PC-9 (cell line): ENCODE data around the gene RHOA. TPM values are rescaled to one million over a fixed set of nuclear protein-coding genes. Genes with fewer than 3 reads are reported as not detected.

Experiments
- Bru-seq: library from RNA; stranded (reverse); fragments of 400-500 nt; gene quantifications from one replicate; lab custom pipeline; 2021; lab: Mats Ljungman, UMichigan
- BruChase-seq, 2 experiments: library from RNA; stranded (reverse); fragments of 400-500 nt; gene quantifications; one replicate each; lab custom pipeline; 2021; lab: Mats Ljungman, UMichigan
- BruUV-seq: library from RNA; stranded (reverse); fragments of 400-500 nt; replicated peaks from 2 replicates; lab custom pipeline; 2021; lab: Mats Ljungman, UMichigan
- CTCF ChIA-PET: fragments of 300-600 bp; sonication (Branson Sonifier 250); formaldehyde crosslinking; loops from one replicate; lab custom pipeline; 2022; ENCODE audit warnings: antibody characterized with exemption; lab: Charles Lee
- POLR2A ChIA-PET: fragments of 300-600 bp; sonication (Branson Sonifier 250); formaldehyde crosslinking; loops from one replicate; lab custom pipeline; 2022; ENCODE audit warnings: antibody characterized with exemption; ENCODE audit not compliant: unreplicated experiment; lab: Charles Lee
- DNase-seq, 2 experiments: peaks; one replicate each; pipeline versions ENCODE4 v3.0.0 to v3.0.0-alpha.2; 2015 to 2022; ENCODE audit warnings: mixed read lengths in 1 of 2
- H2AFZ ChIP-seq: fragments of 200-600 bp; sonication (generic); 2 replicates; pipeline ENCODE4 v1.8.1; 2017; ENCODE audit warnings: antibody characterized with exemption
- H3F3A ChIP-seq: fragments of 200-600 bp; sonication (generic); 2 replicates; pipeline ENCODE4 v1.8.1; 2017; ENCODE audit warnings: antibody characterized with exemption, mild to moderate bottlenecking, low read depth; ENCODE audit not compliant: insufficient read depth
- H3K27ac ChIP-seq: fragments of 200-600 bp; sonication (generic); 2 replicates; pipeline ENCODE4 v1.6.1; 2016; ENCODE audit warnings: mixed run types
- H3K27me3 ChIP-seq: fragments of 200-600 bp; sonication (generic); 2 replicates; pipeline ENCODE4 v1.6.1; 2016; ENCODE audit warnings: low read depth, mixed run types; ENCODE audit not compliant: insufficient read depth
- H3K36me3 ChIP-seq: fragments of 200-600 bp; sonication (generic); 2 replicates; pipeline ENCODE4 v1.6.1; 2016; ENCODE audit warnings: low read depth, mixed run types
- H3K4me1 ChIP-seq: fragments of 200-600 bp; sonication (generic); replicated peaks from 2 replicates; pipeline ENCODE4 v1.6.1; 2016; ENCODE audit warnings: mixed run types; ENCODE audit not compliant: insufficient read depth
- H3K4me2 ChIP-seq: fragments of 200-600 bp; sonication (generic); 2 replicates; pipeline ENCODE4 v1.6.1; 2017; ENCODE audit warnings: mixed run types
- H3K4me3 ChIP-seq: fragments of 200-600 bp; sonication (generic); 2 replicates; pipeline ENCODE4 v1.6.1; 2016; ENCODE audit warnings: mixed run types
- H3K79me2 ChIP-seq: fragments of 200-600 bp; sonication (generic); 2 replicates; pipeline ENCODE4 v1.6.1; 2017; ENCODE audit warnings: low read depth, mixed run types
- H3K9me2 ChIP-seq: fragments of 200-600 bp; sonication (generic); 2 replicates; pipeline ENCODE4 v1.8.1; 2017; ENCODE audit warnings: mild to moderate bottlenecking; ENCODE audit not compliant: insufficient read depth
- H3K9me3 ChIP-seq: fragments of 200-600 bp; sonication (generic); 2 replicates; pipeline ENCODE4 v1.8.1; 2016; ENCODE audit warnings: low read depth; ENCODE audit not compliant: insufficient read depth
- H4K20me1 ChIP-seq: fragments of 200-600 bp; sonication (generic); 2 replicates; pipeline ENCODE4 v1.8.1; 2017; ENCODE audit not compliant: insufficient read depth
- CTCF ChIP-seq: fragments of 200-600 bp; sonication (generic); conservative IDR thresholded peaks from 2 replicates; pipeline ENCODE4 v1.6.1; 2017; ENCODE audit warnings: mixed run types, antibody characterized with exemption, mild to moderate bottlenecking, moderate library complexity
- EZH2 ChIP-seq: fragments of 200-600 bp; sonication (generic); IDR thresholded peaks from 2 replicates; pipeline ENCODE4 v1.8.0; 2017; ENCODE audit warnings: antibody characterized with exemption, low read depth
- intact Hi-C: fragments of 100-400 bp; cut with micrococcal nuclease; formaldehyde crosslinking; loops from one replicate; pipeline ENCODE4 v1.10.0; 2022; ENCODE audit not compliant: unreplicated experiment
- long read RNA-seq: library from polyadenylated mRNA; stranded (forward); transcript quantifications from one replicate; pipeline ENCODE4 v2.0.0, GENCODE V29; 2022
- total RNA-seq: library from RNA; stranded (reverse); gene quantifications from 2 replicates; pipeline ENCODE4 v1.2.3, GENCODE V29; 2021

RHOA gene
- total RNA-seq (413 and 416 TPM in 2 replicates), Bru-seq, nascent RNA (percentile 92 among the genes with signal in this experiment), BruChase-seq, experiment 1, labeled RNA remaining after a 2-hour chase (percentile 87 among the genes with signal in this experiment), BruChase-seq, experiment 2, labeled RNA remaining after a 6-hour chase (percentile 95 among the genes with signal in this experiment)
- long read RNA-seq, transcript RHOA-202 (5 exons, 2,031 nt), result major isoform, 603 of 671 reads
- long read RNA-seq, partial matches to known transcripts, result 9 of 671 reads
- long read RNA-seq, other reads (novel, unspliced or antisense), result 55 of 671 reads

GRCh38 chr3:49411968-49412631 is at the start of gene RHOA, which contains the start of gene TCTA:
Gene RHOA (minus strand): TSS chr3:49411976. CDS start chr3:49375589, 36,387 bp downstream.
Gene TCTA (plus strand): TSS chr3:49412423. CDS start chr3:49412427, 4 bp downstream.
- Histone ChIP-seq H3F3A (peaks cover 27% of the 10 kb centered on the region; the same call in 1 of the 2 replicates), H3K27ac (peak within 1 kb of the TSS; percentile 63), H4K20me1 (peaks cover 38% of the 10 kb centered on the region), H3K4me2 (peak within 1 kb of the TSS; percentile 95), H3K9me3 (no peaks in the 10 kb centered on the region), H3K79me2 (peaks cover 67% of the 10 kb centered on the region), H3K4me3 (peak within 1 kb of the TSS; percentile 89), H3K36me3 (no peaks in the 10 kb centered on the region), H2AFZ (peak within 1 kb of the TSS; percentile 91), H3K9me2 (no peaks in the 10 kb centered on the region), H3K27me3 (no peaks in the 10 kb centered on the region), H3K4me1 (peaks cover 36% of the 10 kb centered on the region)
- BruUV-seq, result TSS peak; percentile 84
- DNase-seq, result peak; percentile 97
- no peak for TF ChIP-seq CTCF
- TF ChIP-seq EZH2, result no peak
- POLR2A ChIA-PET, result interaction anchor here (0.5 to 1.4 kb wide), 9 partner anchors 17 to 318 kb away, joined by 3 to 16 read pairs (median 4); partner anchors contain the start of genes NICN1 and QRICH1
- intact Hi-C loops, result loop anchor here (1.0 to 5.0 kb wide), 2 partner anchors 55 to 72 kb away; partner anchors contain the start of genes GPX1 and USP4
- CTCF ChIA-PET, result interaction anchor here (0.7 to 1.6 kb wide), 2 partner anchors 9 to 42 kb away, joined by 6 to 7 read pairs; no protein-coding TSS in a partner anchor

GRCh38 chr3:49460956-49461355 is 49.2 kb upstream of the RHOA start:
- Histone ChIP-seq H2AFZ (no peak overlapping the region), H3K4me1 (peaks cover 69% of the 10 kb centered on the region), H3K27me3 (no peaks in the 10 kb centered on the region), H3K36me3 (no peaks in the 10 kb centered on the region), H3K27ac (peak overlapping the region; percentile 84), H3K9me2 (no peaks in the 10 kb centered on the region), H3K4me2 (peak overlapping the region; percentile 75), H3K4me3 (peak overlapping the region; percentile 33; the same call in 1 of the 2 replicates), H3F3A (peaks cover 25% of the 10 kb centered on the region), H4K20me1 (no peaks in the 10 kb centered on the region), H3K79me2 (no peaks in the 10 kb centered on the region), H3K9me3 (no peaks in the 10 kb centered on the region)
- intact Hi-C loops, result loop anchor here (5.0 kb wide), 1 partner anchor 41 kb away; no protein-coding TSS in a partner anchor
- TF ChIP-seq CTCF (no peak), EZH2 (no peak)
- DNase-seq, result no peak
- ChIA-PET CTCF (no interaction called here), POLR2A (interaction anchor here (0.6 kb wide), 1 partner anchor 10 kb away, joined by 4 read pairs; no protein-coding TSS in a partner anchor)
- BruUV-seq, result no TSS peak
